HepG2 (cell line): ENCODE measurements around the gene FCN3. TPM values are rescaled to one million over a fixed set of nuclear protein-coding genes. Genes with fewer than 3 reads are reported as not detected.

ENCODE experiments used
- DRAP1 ChIP-seq: IDR thresholded peaks from 2 replicates; pipeline ENCODE4 v1.6.1; 2016; ENCODE audit warnings: missing genetic modification reagents, missing compliant biosample characterization
- GLI4 ChIP-seq: sonication (generic); formaldehyde crosslinking; IDR thresholded peaks from 2 replicates; pipeline ENCODE4 v1.5.1; 2020; ENCODE audit warnings: missing genetic modification reagents, mild to moderate bottlenecking, moderate library complexity, borderline replicate concordance
- HOXA3 ChIP-seq: sonication (generic); formaldehyde crosslinking; IDR thresholded peaks from 2 replicates; pipeline ENCODE4 v1.5.0; 2020; ENCODE audit warnings: missing genetic modification reagents
- JARID2 ChIP-seq: sonication (generic); formaldehyde crosslinking; IDR thresholded peaks from 2 replicates; pipeline ENCODE4 v1.8.1; 2023; ENCODE audit warnings: missing genetic modification reagents, inconsistent platforms; ENCODE audit not compliant: insufficient replicate concordance
- NBN ChIP-seq: fragments of 450-650 bp; conservative IDR thresholded peaks from 2 replicates; pipeline ENCODE4 v1.6.1; 2017
- NFE2L2 ChIP-seq: fragments of 150-350 bp; IDR thresholded peaks from 2 replicates; pipeline ENCODE4 v1.6.1; 2014; ENCODE audit warnings: low read length
- POLR2G ChIP-seq: fragments of 200-400 bp; formaldehyde crosslinking; IDR thresholded peaks from 2 replicates; pipeline ENCODE4 v1.6.1; 2018; ENCODE audit warnings: mild to moderate bottlenecking, low read depth, low read length, moderate library complexity
- PTBP1 ChIP-seq: fragments of 200-400 bp; formaldehyde crosslinking; IDR thresholded peaks from 2 replicates; pipeline ENCODE4 v1.6.1; 2018; ENCODE audit warnings: low read length, low read depth; ENCODE audit not compliant: poor library complexity, severe bottlenecking
- SOX13 ChIP-seq, 3 experiments: fragments of 450-650 bp in 1 of 3; sonication (generic) in 1 of 3; formaldehyde crosslinking in 1 of 3; IDR thresholded peaks in 2 of 3; conservative IDR thresholded peaks in 1 of 3; 2 replicates each; pipeline versions ENCODE4 v1.5.0 to v1.6.1; 2016 to 2020; ENCODE audit warnings: antibody characterized with exemption in 1 of 3, mild to moderate bottlenecking in 1 of 3, missing compliant biosample characterization in 1 of 3, missing genetic modification reagents in 1 of 3, moderate library complexity in 1 of 3
- SP1 ChIP-seq, 2 experiments: fragments of 450-650 bp in 1 of 2; sonication (generic) in 1 of 2; formaldehyde crosslinking in 1 of 2; IDR thresholded peaks; 2 replicates each; pipeline versions ENCODE4 v1.4.0 to v1.6.1; 2016 to 2020; ENCODE audit warnings: missing genetic modification reagents in 1 of 2
- SYNCRIP ChIP-seq: fragments of 200-400 bp; formaldehyde crosslinking; IDR thresholded peaks from 2 replicates; pipeline ENCODE4 v1.6.1; 2018; ENCODE audit warnings: mild to moderate bottlenecking, low read depth, low read length; ENCODE audit not compliant: insufficient read depth
- YEATS2 ChIP-seq: sonication (generic); formaldehyde crosslinking; IDR thresholded peaks from 2 replicates; pipeline ENCODE4 v1.4.0; 2020; ENCODE audit warnings: missing genetic modification reagents, borderline replicate concordance
- ZFP90 ChIP-seq: sonication (generic); formaldehyde crosslinking; IDR thresholded peaks from 2 replicates; pipeline ENCODE4 v1.8.0; 2022; ENCODE audit warnings: missing genetic modification reagents, mild to moderate bottlenecking, inconsistent platforms, borderline replicate concordance
- ZMYM4 ChIP-seq: sonication (generic); formaldehyde crosslinking; IDR thresholded peaks from 2 replicates; pipeline ENCODE4 v1.8.1; 2023; ENCODE audit warnings: mild to moderate bottlenecking, missing genetic modification reagents
- ZNF142 ChIP-seq: sonication (generic); formaldehyde crosslinking; IDR thresholded peaks from 2 replicates; pipeline ENCODE4 v1.4.0; 2020; ENCODE audit warnings: missing genetic modification reagents
- ZNF230 ChIP-seq: sonication (generic); formaldehyde crosslinking; IDR thresholded peaks from 2 replicates; pipeline ENCODE4 v1.4.0; 2020; ENCODE audit warnings: mild to moderate bottlenecking, missing genetic modification reagents
- ZNF484 ChIP-seq: sonication (generic); formaldehyde crosslinking; IDR thresholded peaks from 2 replicates; pipeline ENCODE4 v1.5.1; 2020; ENCODE audit warnings: mild to moderate bottlenecking, low read depth, missing genetic modification reagents, borderline replicate concordance
- ZNF580 ChIP-seq: IDR thresholded peaks from 2 replicates; pipeline ENCODE4 v1.6.1; 2016; ENCODE audit warnings: low read depth, borderline replicate concordance
- ZNF597 ChIP-seq: sonication (generic); formaldehyde crosslinking; IDR thresholded peaks from 2 replicates; pipeline ENCODE4 v1.5.0; 2020; ENCODE audit warnings: missing genetic modification reagents
- ZNF720 ChIP-seq: sonication (generic); formaldehyde crosslinking; IDR thresholded peaks from 2 replicates; pipeline ENCODE4 v1.4.0; 2020; ENCODE audit warnings: missing genetic modification reagents
- ZNF788 ChIP-seq: sonication (generic); formaldehyde crosslinking; IDR thresholded peaks from 2 replicates; pipeline ENCODE4 v1.5.0; 2020; ENCODE audit warnings: mild to moderate bottlenecking, missing genetic modification reagents, borderline replicate concordance
- ZSCAN21 ChIP-seq: sonication (generic); formaldehyde crosslinking; IDR thresholded peaks from 2 replicates; pipeline ENCODE4 v1.8.0; 2022; ENCODE audit warnings: mild to moderate bottlenecking, missing genetic modification reagents, moderate library complexity, borderline replicate concordance
- polyA plus RNA-seq, 8 experiments: library from polyadenylated mRNA; depleted of rRNA in 3 of 8; stranded (reverse) in 7 of 8; unstranded in 1 of 8; fragments of >200 nt; fragmentation: Illumina TruSeq in 4 of 8; extraction: Trizol in 4 of 8; gene quantifications; 2 replicates each; pipeline versions ENCODE4 v1.2.1 to v1.2.3, GENCODE V29; 2011 to 2016; ENCODE audit warnings: low read depth in 4 of 8, missing spikeins in 1 of 8, mixed read lengths in 1 of 8; ENCODE audit not compliant: insufficient read depth in 1 of 8
- total RNA-seq, 5 experiments: library from RNA; depleted of rRNA; stranded (reverse); fragments of >200 nt; fragmentation: Illumina TruSeq; extraction: Trizol; gene quantifications; 2 replicates each; pipeline ENCODE4 v1.2.3, GENCODE V29; 2016; ENCODE audit warnings: low read depth in 1 of 5

The FCN3 gene
- total and polyA plus RNA-seq, 2 of the 13 experiments (the other 11 are each of a cell fraction or from before 2014, with no cell fraction given), result not detected

- TF ChIP-seq ZNF142 (CRISPR knock-in tag) (no peak), ZSCAN21 (CRISPR knock-in tag) (no peak), YEATS2 (CRISPR knock-in tag) (no peak), ZNF484 (CRISPR knock-in tag) (no peak), JARID2 (CRISPR knock-in tag) (no peak), ZFP90 (no peak; the same call in 1 of the 2 replicates), ZMYM4 (CRISPR knock-in tag) (peak; percentile 79), HOXA3 (peak; percentile 87), ZNF230 (CRISPR knock-in tag) (no peak), ZNF720 (CRISPR knock-in tag) (no peak), NFE2L2 (no peak), ZNF580 (CRISPR knock-in tag) (no peak), GLI4 (CRISPR knock-in tag) (no peak), NBN (no peak), PTBP1 (no peak), DRAP1 (peak; percentile 45), SYNCRIP (no peak), SP1 (IDR thresholded peaks at IDR 0.05) (no peak), SP1 (CRISPR knock-in tag; IDR thresholded peaks at IDR 0.05) (peak; percentile 38; the same call in 1 of the 2 replicates), ZNF597 (CRISPR knock-in tag) (no peak), POLR2G (peak; percentile 41; the same call in 1 of the 2 replicates), SOX13 (IDR thresholded peaks at IDR 0.05) (no peak; the same call in 1 of the 2 replicates), SOX13 (CRISPR knock-in tag; conservative IDR thresholded peaks at IDR 0.05 in 1 of 2, IDR thresholded peaks at IDR 0.05 in 1 of 2) (no peak), ZNF788 (CRISPR knock-in tag) (peak; percentile 28; the same call in 1 of the 2 replicates)
Observed at GRCh38 chr1:27392096-27392777, 17.6 kb upstream of the FCN3 start, which contains the start of gene GPR3 (continued).
